Ishikawa (cell line): Measurements from ENCODE around the gene SMIM28.

ENCODE experiments used
- EP300 ChIP-seq: IDR thresholded peaks from 2 replicates; pipeline ENCODE4 v1.6.1; 2012; ENCODE audit warnings: borderline replicate concordance
- TAF1 ChIP-seq: IDR thresholded peaks from 2 replicates; pipeline ENCODE4 v1.6.1; 2012; ENCODE audit warnings: low read depth, mild to moderate bottlenecking
- YY1 ChIP-seq: IDR thresholded peaks from 2 replicates; pipeline ENCODE4 v1.6.1; 2012; ENCODE audit warnings: low read depth

DNA sequence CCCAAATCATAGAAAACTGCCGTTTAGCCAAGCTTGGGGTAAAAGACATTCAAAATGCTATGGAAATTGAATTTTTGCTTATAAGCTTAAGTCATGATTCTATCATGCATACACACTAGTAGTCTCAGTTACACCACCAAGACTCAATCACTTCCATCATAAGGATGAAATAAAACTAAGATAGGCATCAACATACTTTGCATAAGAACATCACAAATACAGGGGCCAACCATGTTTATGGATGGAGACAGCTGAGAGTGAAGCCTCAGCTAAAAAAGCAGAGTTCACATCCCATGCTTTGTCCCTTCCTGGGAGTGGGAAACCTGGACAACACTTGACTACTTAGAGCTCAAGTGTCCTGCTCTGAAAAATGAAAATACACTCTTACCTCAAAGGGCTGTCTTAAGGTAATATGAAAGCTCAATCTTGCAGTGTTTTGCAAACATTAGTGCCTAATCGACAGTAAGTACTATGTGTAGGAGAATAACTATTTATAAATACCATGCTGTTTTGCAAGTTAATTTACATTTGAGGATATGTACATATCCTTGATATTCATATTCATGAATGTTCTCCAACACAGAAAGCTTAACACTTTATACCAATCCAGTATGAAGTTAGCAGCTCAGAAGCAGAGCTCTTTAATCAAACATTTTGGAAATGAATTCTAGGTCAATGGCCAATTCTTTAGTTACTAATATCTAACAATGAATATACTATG lies 32.0 kb upstream of the SMIM28 start:
- TF ChIP-seq TAF1 = no peak
- TF ChIP-seq YY1 = no peak
- TF ChIP-seq EP300 = no peak
